ENCODE measurements around the gene PPP1R11.

Gene PPP1R11

GRCh38 chr6:30102970-30103871 is 36.2 kb downstream of the PPP1R11 start:
- TF ChIP-seq CTCF (IDR thresholded peaks at IDR 0.05; ENCODE audit: insufficient read depth, low read depth, low read length, missing control alignments), result peak; percentile 98
- peak; percentile 91 for DNase-seq (ENCODE audit: low read depth)
- H3K4me3 ChIP-seq (ENCODE audit: low read depth, low read length), result peak overlapping the region; percentile 33

- TF ChIP-seq CTCF (IDR thresholded peaks at IDR 0.05; ENCODE audit: insufficient read depth, low read depth, low read length, missing control alignments), result no peak
- no peak overlapping the region for H3K4me3 ChIP-seq (ENCODE audit: low read depth, low read length)
- DNase-seq (ENCODE audit: low read depth), result no peak
Observed at GRCh38 chr6:30103872-30104179, 36.8 kb downstream of the PPP1R11 start.

GRCh38 chr6:30104661-30105060 is 37.7 kb downstream of the PPP1R11 start:
- H3K4me3 ChIP-seq (ENCODE audit: low read depth, low read length), result no peak overlapping the region
- no peak for TF ChIP-seq CTCF (IDR thresholded peaks at IDR 0.05; ENCODE audit: insufficient read depth, low read depth, low read length, missing control alignments)
- no peak for DNase-seq (ENCODE audit: low read depth)

- H3K4me3 ChIP-seq (ENCODE audit: low read depth, low read length), result no peak overlapping the region
- DNase-seq (ENCODE audit: low read depth), result no peak
- TF ChIP-seq CTCF (IDR thresholded peaks at IDR 0.05; ENCODE audit: insufficient read depth, low read depth, low read length, missing control alignments), result no peak
Observed at GRCh38 chr6:30111266-30111856, 44.4 kb downstream of the PPP1R11 start.

GRCh38 chr6:30112402-30112994 is 45.5 kb downstream of the PPP1R11 start:
- H3K4me3 ChIP-seq (ENCODE audit: low read depth, low read length), result no peak overlapping the region
- DNase-seq (ENCODE audit: low read depth), result no peak
- no peak for TF ChIP-seq CTCF (IDR thresholded peaks at IDR 0.05; ENCODE audit: insufficient read depth, low read depth, low read length, missing control alignments)

GRCh38 chr6:30113003-30113759 is 46.2 kb downstream of the PPP1R11 start, which contains the start of gene TRIM31:
TSS of gene TRIM31 (minus strand) at chr6:30113090. CDS start at chr6:30112805, 285 bp downstream.
- peak; percentile 73 for DNase-seq (ENCODE audit: low read depth)
- H3K4me3 ChIP-seq (ENCODE audit: low read depth, low read length), result no peak within 1 kb of the TSS
- no peak for TF ChIP-seq CTCF (IDR thresholded peaks at IDR 0.05; ENCODE audit: insufficient read depth, low read depth, low read length, missing control alignments)
